SK-N-MC (cell line): Measurements from ENCODE around the gene ZNF423.

Experiments
- DNase-seq: peaks from one replicate; pipeline ENCODE4 v3.0.0-alpha.2; 2011; ENCODE audit warnings: low read depth, low spot score
- H3K27ac ChIP-seq: fragments of 200-600 bp; sonication (generic); 2 replicates; pipeline ENCODE4 v1.5.1; 2016; ENCODE audit warnings: mixed run types
- H3K36me3 ChIP-seq: fragments of 200-600 bp; sonication (generic); 2 replicates; pipeline ENCODE4 v1.6.1; 2017; ENCODE audit warnings: antibody characterized with exemption, low read length, mixed read lengths; ENCODE audit not compliant: insufficient read depth
- H3K4me3 ChIP-seq: fragments of 200-600 bp; sonication (generic); 2 replicates; pipeline ENCODE4 v1.5.1; 2016
- H3K9ac ChIP-seq: fragments of 200-600 bp; sonication (generic); 2 replicates; pipeline ENCODE4 v1.8.0; 2017; ENCODE audit warnings: mixed run types, mixed read lengths; ENCODE audit not compliant: insufficient read length
- H3K9me3 ChIP-seq: fragments of 200-600 bp; sonication (generic); 2 replicates; pipeline ENCODE4 v1.6.1; 2017; ENCODE audit warnings: low read depth, mild to moderate bottlenecking, antibody characterized with exemption, low read length, moderate library complexity, mixed read lengths
- EZH2 ChIP-seq: fragments of 200-600 bp; sonication (generic); IDR thresholded peaks from one replicate; pipeline ENCODE4 v1.6.1; 2017; ENCODE audit warnings: antibody characterized with exemption
- FOXP2 ChIP-seq: optimal IDR thresholded peaks from 2 replicates; pipeline ENCODE3; 2011; ENCODE audit warnings: mild to moderate bottlenecking, moderate library complexity; ENCODE audit not compliant: insufficient read depth; ENCODE audit errors: extremely low read length, control extremely low read depth
- POLR2AphosphoS5 ChIP-seq: IDR thresholded peaks from 2 replicates; pipeline ENCODE4 v1.6.1; 2012; ENCODE audit warnings: mild to moderate bottlenecking, low read depth, low read length, borderline replicate concordance

ZNF423 gene

DNA sequence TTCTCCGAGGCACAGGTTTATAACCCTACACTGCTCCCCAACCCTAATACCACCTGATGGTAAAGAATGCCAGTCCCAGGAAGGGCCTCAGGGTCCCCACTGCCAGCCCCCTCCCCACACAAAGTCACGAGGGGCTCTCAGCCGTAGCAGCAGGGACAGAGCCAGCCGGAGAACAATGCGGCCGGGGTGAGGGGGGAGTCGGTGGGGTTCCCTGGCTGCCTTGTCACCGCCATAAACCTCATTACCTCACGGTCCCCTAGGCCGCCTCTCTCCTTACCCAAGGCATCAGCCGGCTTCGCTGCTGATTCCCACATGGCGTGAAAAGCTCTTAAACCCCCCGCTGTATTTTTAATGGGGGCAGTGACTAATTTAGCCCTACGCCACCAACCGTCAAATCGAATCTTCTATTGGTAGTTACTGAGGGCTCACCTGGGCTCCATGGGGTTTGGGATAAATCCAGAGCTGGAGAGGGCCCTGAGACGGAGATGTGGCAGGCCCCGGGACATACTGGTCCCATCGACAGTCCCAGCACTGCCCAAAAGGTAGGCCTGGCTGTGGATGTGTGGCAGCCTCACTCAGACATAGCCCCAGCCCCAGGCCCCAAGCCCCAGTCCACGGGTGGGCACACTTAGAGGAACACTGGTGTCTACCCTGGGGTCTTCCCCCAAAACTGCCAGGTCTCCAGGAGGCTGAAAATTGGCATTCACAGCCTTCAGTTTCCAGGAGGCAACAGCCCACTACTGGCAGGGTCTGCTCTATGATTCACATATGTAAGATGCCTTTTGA is 367.0 kb downstream of the ZNF423 start:
- no peaks in the 10 kb centered on the region for H3K9me3 ChIP-seq
- no peak overlapping the region for H3K27ac ChIP-seq

DNA sequence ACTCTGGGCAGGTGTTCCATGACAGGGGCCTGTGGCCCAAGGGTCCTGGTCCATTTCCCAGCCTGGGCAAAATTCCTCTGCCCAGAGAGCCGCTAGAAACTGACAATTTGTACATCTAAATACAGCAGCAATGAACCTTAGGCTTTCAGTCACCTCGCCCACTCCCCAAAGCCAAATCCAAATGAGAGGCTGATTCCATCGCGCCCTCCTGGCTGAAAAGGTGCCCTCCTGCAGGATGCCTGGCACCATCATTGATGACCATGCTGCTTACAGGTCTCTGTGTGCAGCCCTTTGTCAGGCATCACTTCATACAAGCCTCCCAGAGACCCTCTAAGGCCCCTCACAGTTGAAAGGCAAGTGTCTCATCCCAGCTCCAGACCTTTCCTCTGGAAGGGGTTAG is 367.6 kb downstream of the ZNF423 start:
- H3K4me3 ChIP-seq, result no peak overlapping the region
- H3K9me3 ChIP-seq, result no peaks in the 10 kb centered on the region
- TF ChIP-seq EZH2, result no peak
- no peak for TF ChIP-seq FOXP2
- no peak for TF ChIP-seq POLR2AphosphoS5
- H3K36me3 ChIP-seq, result no peaks in the 10 kb centered on the region
- no peak overlapping the region for H3K9ac ChIP-seq
- DNase-seq, result no peak
- H3K27ac ChIP-seq, result no peak overlapping the region

More for the DNA sequence above, 367.0 kb downstream of the ZNF423 start:
- no peaks in the 10 kb centered on the region for H3K36me3 ChIP-seq
- no peak overlapping the region for H3K4me3 ChIP-seq
- no peak for DNase-seq
- no peak for TF ChIP-seq FOXP2
- TF ChIP-seq POLR2AphosphoS5, result no peak
- no peak for TF ChIP-seq EZH2
- no peak overlapping the region for H3K9ac ChIP-seq

DNA sequence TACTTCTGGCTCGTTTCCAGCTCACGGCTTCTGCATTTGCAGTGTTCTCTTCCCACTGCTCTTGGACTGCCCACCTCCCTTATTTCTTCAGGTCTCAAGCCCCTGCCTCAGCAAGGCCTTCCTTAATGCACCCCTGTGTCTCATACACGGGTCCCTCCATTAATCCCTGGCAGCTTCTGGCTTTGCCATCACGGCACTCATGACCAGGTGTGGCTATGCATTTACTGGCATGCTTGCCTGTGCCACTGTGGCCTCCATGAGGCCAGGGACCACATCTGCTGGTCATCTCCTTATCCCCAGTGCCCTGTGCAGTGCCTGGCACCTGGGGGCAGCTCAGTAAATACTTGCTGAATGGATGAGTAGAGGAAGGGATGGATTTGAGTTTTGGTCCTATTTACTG is 368.2 kb downstream of the ZNF423 start:
- no peak overlapping the region for H3K4me3 ChIP-seq
- TF ChIP-seq FOXP2 (no peak), EZH2 (no peak), POLR2AphosphoS5 (no peak)
- H3K36me3 ChIP-seq, result no peaks in the 10 kb centered on the region
- H3K27ac ChIP-seq, result no peak overlapping the region
- DNase-seq, result no peak
- H3K9ac ChIP-seq, result no peak overlapping the region
- no peaks in the 10 kb centered on the region for H3K9me3 ChIP-seq

DNA sequence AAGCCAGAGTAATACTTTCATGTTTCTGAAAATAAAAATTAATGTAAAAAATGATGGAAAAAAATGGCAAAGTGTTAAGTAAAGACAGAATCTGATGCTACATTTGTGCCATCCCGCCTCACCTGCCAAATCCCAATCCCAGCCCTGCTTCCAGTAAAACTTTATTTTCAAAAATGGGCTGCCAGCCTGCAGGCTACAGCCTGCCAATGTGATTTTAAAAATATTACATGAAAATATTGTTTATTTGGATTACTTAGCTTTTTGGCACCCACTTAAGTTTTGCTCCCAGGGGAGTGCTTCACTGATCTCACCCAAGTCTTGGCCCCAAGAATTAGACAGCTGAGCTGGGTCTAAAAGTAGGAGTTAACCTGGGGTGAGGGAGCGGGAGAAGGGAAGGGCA is 369.5 kb downstream of the ZNF423 start:
- no peak for DNase-seq
- no peak overlapping the region for H3K27ac ChIP-seq

DNA sequence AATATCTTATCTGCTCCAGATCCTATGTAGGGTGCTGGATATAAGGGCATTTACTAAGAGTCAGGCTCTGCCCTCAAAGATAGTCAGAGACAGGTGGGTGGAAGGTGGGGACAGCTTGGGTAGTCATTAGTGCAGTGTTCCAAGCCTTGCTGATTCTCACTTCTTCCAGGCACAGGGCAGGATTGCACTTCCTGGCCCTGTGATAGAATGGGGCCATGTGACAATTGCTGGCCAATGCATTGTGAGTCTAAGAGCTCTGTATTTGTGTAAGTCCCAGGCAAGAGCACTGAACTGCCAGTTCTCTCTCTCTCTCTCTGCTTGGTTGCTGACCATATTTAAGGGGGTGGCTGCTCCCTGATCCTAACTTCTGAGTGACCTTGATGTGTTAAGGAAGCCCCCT is 370.2 kb downstream of the ZNF423 start:
- no peak overlapping the region for H3K9ac ChIP-seq
- TF ChIP-seq POLR2AphosphoS5, result no peak
- no peak for TF ChIP-seq EZH2
- no peak for TF ChIP-seq FOXP2
- H3K27ac ChIP-seq, result no peak overlapping the region

More for the DNA sequence above, 369.5 kb downstream of the ZNF423 start:
- Histone ChIP-seq H3K4me3 (no peak overlapping the region), H3K9ac (no peak overlapping the region), H3K9me3 (no peaks in the 10 kb centered on the region), H3K36me3 (no peaks in the 10 kb centered on the region)
- TF ChIP-seq POLR2AphosphoS5, result no peak
- TF ChIP-seq FOXP2, result no peak
- no peak for TF ChIP-seq EZH2

DNA sequence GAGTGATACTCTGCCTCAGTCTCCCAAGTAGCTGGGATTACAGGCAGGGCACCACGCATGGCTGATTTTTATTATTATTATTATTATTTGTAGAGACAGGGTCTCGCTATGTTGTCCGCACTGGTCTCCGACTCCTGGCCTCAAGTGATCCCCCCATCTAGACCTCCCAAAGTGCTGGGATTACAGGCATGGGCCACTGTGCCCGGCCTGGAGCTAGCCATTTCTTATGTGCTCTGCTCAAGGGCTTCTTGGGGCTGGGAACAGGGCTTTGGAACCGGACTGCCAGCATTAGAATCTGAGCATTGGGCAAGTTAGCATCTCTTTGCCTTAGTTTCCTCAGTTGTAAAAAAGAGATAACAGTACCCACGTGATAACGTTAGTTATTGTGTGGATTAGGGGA is 371.0 kb downstream of the ZNF423 start:
- no peak overlapping the region for H3K27ac ChIP-seq
- no peak for TF ChIP-seq POLR2AphosphoS5
- no peak for TF ChIP-seq EZH2
- no peak for TF ChIP-seq FOXP2
- DNase-seq, result no peak
- no peak overlapping the region for H3K4me3 ChIP-seq
- no peaks in the 10 kb centered on the region for H3K9me3 ChIP-seq
- H3K9ac ChIP-seq, result no peak overlapping the region
- no peaks in the 10 kb centered on the region for H3K36me3 ChIP-seq

More for the DNA sequence above, 370.2 kb downstream of the ZNF423 start:
- no peaks in the 10 kb centered on the region for H3K36me3 ChIP-seq
- H3K4me3 ChIP-seq, result no peak overlapping the region
- no peaks in the 10 kb centered on the region for H3K9me3 ChIP-seq
- DNase-seq, result no peak

DNA sequence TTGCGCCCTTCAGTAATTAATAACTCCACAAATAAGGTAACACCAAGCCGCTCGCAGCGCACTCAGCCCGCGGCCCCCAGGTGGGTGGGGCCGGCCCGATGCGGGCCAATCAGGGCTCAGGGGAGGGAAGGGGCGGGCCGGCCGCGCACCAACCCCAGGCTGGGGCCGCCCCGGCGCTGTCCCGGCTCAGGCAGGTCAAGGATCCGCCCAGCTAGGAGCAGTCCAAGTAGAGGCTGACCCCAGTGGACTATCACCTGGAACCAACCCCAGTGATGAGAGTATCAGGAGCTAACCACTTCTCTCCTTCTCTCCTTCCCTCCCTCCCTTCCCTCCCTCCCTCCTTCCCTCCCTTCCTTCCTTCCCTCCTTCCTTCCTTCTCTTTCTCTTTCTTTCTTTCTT is 371.5 kb downstream of the ZNF423 start:
- TF ChIP-seq FOXP2, result no peak
- no peak for TF ChIP-seq POLR2AphosphoS5
- TF ChIP-seq EZH2, result no peak
- H3K27ac ChIP-seq, result no peak overlapping the region
- H3K9me3 ChIP-seq, result no peaks in the 10 kb centered on the region
- no peak for DNase-seq
- no peak overlapping the region for H3K9ac ChIP-seq
- H3K4me3 ChIP-seq, result 0 out of 2 replicates have a peak overlapping the region, but pooled peaks have one; percentile 30
- no peaks in the 10 kb centered on the region for H3K36me3 ChIP-seq

DNA sequence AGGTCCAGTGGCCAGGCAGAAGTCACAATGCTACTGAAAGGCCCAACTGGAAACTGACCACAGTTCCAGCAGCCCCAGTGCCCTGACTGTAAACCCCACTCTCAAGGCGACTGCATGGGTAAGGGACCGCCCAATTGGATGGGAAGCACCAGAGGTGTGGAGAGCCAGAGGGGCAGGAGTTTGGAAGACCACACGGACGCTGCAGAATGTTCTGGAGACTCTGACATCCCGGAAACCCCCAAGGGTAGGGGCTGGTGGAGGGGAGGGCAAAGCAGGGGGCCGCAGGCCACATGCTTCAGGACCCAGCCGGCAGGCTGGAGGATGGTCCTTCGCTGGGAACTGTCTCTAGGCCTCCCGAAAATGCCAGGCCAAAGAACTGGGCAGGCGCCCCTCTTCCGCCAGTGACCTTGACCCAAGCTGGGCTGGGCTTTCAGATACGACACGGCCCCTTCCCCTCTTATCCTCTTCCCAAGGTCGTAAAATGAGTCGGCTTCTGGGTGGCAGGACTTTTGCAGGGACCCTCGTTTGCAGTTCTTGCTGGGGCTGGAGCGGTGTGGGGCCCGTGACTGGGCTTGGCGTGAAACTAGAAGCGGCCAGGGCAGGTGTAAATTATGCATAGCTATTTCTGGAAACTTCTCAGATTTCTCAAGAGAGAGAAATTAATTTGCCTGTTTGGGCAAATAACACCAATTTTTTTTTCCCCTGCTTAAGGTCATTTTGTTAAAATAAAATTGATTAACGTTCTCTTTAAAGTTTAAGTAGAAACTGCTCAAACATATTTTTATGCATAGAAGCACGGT is 372.1 kb downstream of the ZNF423 start:
- H3K36me3 ChIP-seq, result no peaks in the 10 kb centered on the region
- no peak overlapping the region for H3K27ac ChIP-seq
- no peak overlapping the region for H3K9ac ChIP-seq
- no peaks in the 10 kb centered on the region for H3K9me3 ChIP-seq
- TF ChIP-seq EZH2 (no peak), POLR2AphosphoS5 (no peak), FOXP2 (no peak)
- DNase-seq, result no peak
- H3K4me3 ChIP-seq, result no peak overlapping the region

DNA sequence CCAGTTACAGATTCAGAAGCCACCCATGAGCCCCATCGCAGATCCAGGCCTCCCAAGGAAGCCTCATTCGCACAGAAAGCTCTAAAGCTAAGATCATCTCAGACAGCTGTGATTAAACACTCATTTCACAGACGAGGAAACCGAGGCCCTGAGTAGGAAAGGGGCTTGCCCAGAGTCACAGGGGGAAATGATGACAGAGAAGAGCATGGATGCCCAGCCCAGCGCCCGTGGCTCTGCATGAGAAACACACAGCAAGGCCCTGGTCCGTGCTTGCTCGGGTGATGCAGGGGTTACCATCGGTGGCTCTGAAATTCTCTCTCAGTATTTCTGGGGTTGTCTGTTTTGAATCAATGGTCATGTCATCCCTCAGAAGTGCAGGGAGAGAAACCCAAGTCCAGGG is 372.7 kb downstream of the ZNF423 start:
- H3K9me3 ChIP-seq, result no peaks in the 10 kb centered on the region
- no peak for DNase-seq
- no peak overlapping the region for H3K9ac ChIP-seq
- H3K4me3 ChIP-seq, result no peak overlapping the region
- no peaks in the 10 kb centered on the region for H3K36me3 ChIP-seq
- TF ChIP-seq POLR2AphosphoS5, result no peak
- no peak for TF ChIP-seq EZH2
- no peak for TF ChIP-seq FOXP2
- H3K27ac ChIP-seq, result no peak overlapping the region
